ENCODE data around the gene SMYD4. TPM values are rescaled to one million over a fixed set of nuclear protein-coding genes. Genes with fewer than 3 reads are reported as not detected.
A peak's percentile ranks its signal among the peaks of the same experiment; 100 is the strongest.

The SMYD4 gene
- total and polyA plus RNA-seq, 9 of the 15 experiments (the other 6 are each of a cell fraction or from before 2014, with no cell fraction given): 1.3 to 10.2 (median 6.7) TPM

GRCh38 chr17:1730326-1731193 is 99.1 kb downstream of the SMYD4 start (continued):
- peak; percentile 66; the same call in 1 of the 2 replicates for TF ChIP-seq VEZF1 (CRISPR knock-in tag; IDR thresholded peaks at IDR 0.05)
- peak; percentile 9 for TF ChIP-seq TBP (optimal IDR thresholded peaks at IDR 0.05; ENCODE audit: low read depth, low read length)
- no peak for TF ChIP-seq ZNF707 (CRISPR knock-in tag; conservative IDR thresholded peaks at IDR 0.05)
- 0 out of 2 replicates have a peak, but pooled peaks have one; percentile 28 for TF ChIP-seq MTA3 (IDR thresholded peaks at IDR 0.05; ENCODE audit: borderline replicate concordance)
- TF ChIP-seq THRA (IDR thresholded peaks at IDR 0.05): no peak
- peak; percentile 57; the same call in 1 of the 2 replicates for TF ChIP-seq MXI1 (IDR thresholded peaks at IDR 0.05; ENCODE audit: low read depth, low read length)
- TF ChIP-seq KLF6 (CRISPR knock-in tag; IDR thresholded peaks at IDR 0.05; ENCODE audit: borderline replicate concordance): peak; percentile 68; the same call in 1 of the 2 replicates
- peak; percentile 62 for TF ChIP-seq RAD51 (IDR thresholded peaks at IDR 0.05; ENCODE audit: borderline replicate concordance, low read depth)
- peak; percentile 54 for TF ChIP-seq EP300 (IDR thresholded peaks at IDR 0.05; ENCODE audit: low read length)
- TF ChIP-seq NR2C2 (CRISPR knock-in tag; IDR thresholded peaks at IDR 0.05): peak; percentile 64; the same call in 1 of the 2 replicates
- TF ChIP-seq NR2C2 (tag; IDR thresholded peaks at IDR 0.05): peak; percentile 36
- TF ChIP-seq ZNF146 (CRISPR knock-in tag; IDR thresholded peaks at IDR 0.05; ENCODE audit: unreplicated experiment): no peak
- TF ChIP-seq ZBTB17 (CRISPR knock-in tag; IDR thresholded peaks at IDR 0.05): 0 out of 2 replicates have a peak, but pooled peaks have one; percentile 12
- TF ChIP-seq TRIM24 (IDR thresholded peaks at IDR 0.05): no peak
- peak; percentile 68; the same call in 1 of the 2 replicates for TF ChIP-seq ZC3H4 (CRISPR knock-in tag; IDR thresholded peaks at IDR 0.05; ENCODE audit: borderline replicate concordance)
- TF ChIP-seq, protein P1, sequence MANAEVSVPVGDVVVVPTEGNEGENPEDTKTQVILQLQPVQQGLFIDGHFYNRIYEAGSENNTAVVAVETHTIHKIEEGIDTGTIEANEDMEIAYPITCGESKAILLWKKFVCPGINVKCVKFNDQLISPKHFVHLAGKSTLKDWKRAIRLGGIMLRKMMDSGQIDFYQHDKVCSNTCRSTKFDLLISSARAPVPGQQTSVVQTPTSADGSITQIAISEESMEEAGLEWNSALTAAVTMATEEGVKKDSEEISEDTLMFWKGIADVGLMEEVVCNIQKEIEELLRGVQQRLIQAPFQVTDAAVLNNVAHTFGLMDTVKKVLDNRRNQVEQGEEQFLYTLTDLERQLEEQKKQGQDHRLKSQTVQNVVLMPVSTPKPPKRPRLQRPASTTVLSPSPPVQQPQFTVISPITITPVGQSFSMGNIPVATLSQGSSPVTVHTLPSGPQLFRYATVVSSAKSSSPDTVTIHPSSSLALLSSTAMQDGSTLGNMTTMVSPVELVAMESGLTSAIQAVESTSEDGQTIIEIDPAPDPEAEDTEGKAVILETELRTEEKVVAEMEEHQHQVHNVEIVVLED (CRISPR knock-in tag; IDR thresholded peaks at IDR 0.05): 0 out of 2 replicates have a peak, but pooled peaks have one; percentile 27
- peak in 1 of 2 experiments; percentile 58; a peak in 1 of 4 replicates for TF ChIP-seq TBL1XR1 (IDR thresholded peaks at IDR 0.05; ENCODE audit: low read length in 2 of 2)

Measured in K562 (cell line).